Trophoblast cell (in vitro differentiated cells and primary cell): Measurements from ENCODE around the gene YES1.

Source experiments
- DNase-seq, 2 donors: peaks; one replicate each; pipeline ENCODE4 v3.0.0-alpha.2; 2016
- H2AFZ ChIP-seq: 2 replicates; pipeline ENCODE4 v1.6.1; 2013; ENCODE audit warnings: low read length, moderate library complexity, mild to moderate bottlenecking; ENCODE audit not compliant: insufficient read depth, poor library complexity
- H2AK5ac ChIP-seq: 2 replicates; pipeline ENCODE4 v1.6.1; 2013; ENCODE audit warnings: mild to moderate bottlenecking, low read length
- H2BK120ac ChIP-seq: 2 replicates; pipeline ENCODE4 v1.6.1; 2013; ENCODE audit warnings: low read length, mild to moderate bottlenecking, moderate library complexity; ENCODE audit not compliant: insufficient read depth, poor library complexity
- H2BK12ac ChIP-seq: 2 replicates; pipeline ENCODE4 v1.6.1; 2013; ENCODE audit warnings: mild to moderate bottlenecking, low read length, moderate library complexity
- H2BK5ac ChIP-seq: 2 replicates; pipeline ENCODE4 v1.6.1; 2013; ENCODE audit warnings: low read length, low read depth, moderate library complexity, mild to moderate bottlenecking; ENCODE audit not compliant: poor library complexity
- H3K14ac ChIP-seq: 2 replicates; pipeline ENCODE4 v1.6.1; 2013; ENCODE audit warnings: mild to moderate bottlenecking, low read length
- H3K18ac ChIP-seq: 2 replicates; pipeline ENCODE4 v1.6.1; 2013; ENCODE audit warnings: mild to moderate bottlenecking, low read length
- H3K23ac ChIP-seq: 2 replicates; pipeline ENCODE4 v1.6.1; 2013; ENCODE audit warnings: low read length
- H3K27ac ChIP-seq: 2 replicates; pipeline ENCODE4 v1.5.1; 2013; ENCODE audit warnings: low read depth, mild to moderate bottlenecking, inconsistent platforms, low read length, moderate library complexity
- H3K27me3 ChIP-seq: 2 replicates; pipeline ENCODE4 v1.6.1; 2013; ENCODE audit warnings: inconsistent platforms, mild to moderate bottlenecking, low read length, moderate library complexity; ENCODE audit not compliant: insufficient read depth
- H3K36me3 ChIP-seq, 2 experiments: 1 replicate in 1 of 2; 2 replicates in 1 of 2; pipeline ENCODE4 v1.6.1; 2013; ENCODE audit warnings: low read length in 2 of 2, mild to moderate bottlenecking in 2 of 2, moderate library complexity in 1 of 2; ENCODE audit not compliant: insufficient read depth in 2 of 2, control insufficient read depth in 1 of 2
- H3K4ac ChIP-seq: 2 replicates; pipeline ENCODE4 v1.6.1; 2013; ENCODE audit warnings: low read depth, mild to moderate bottlenecking, low read length, moderate library complexity
- H3K4me1 ChIP-seq, 2 experiments: 1 replicate in 1 of 2; 2 replicates in 1 of 2; pipeline ENCODE4 v1.6.1; 2013; ENCODE audit warnings: low read length in 2 of 2, mild to moderate bottlenecking in 2 of 2, moderate library complexity in 1 of 2; ENCODE audit not compliant: insufficient read depth in 2 of 2, control insufficient read depth in 1 of 2
- H3K4me2 ChIP-seq: 2 replicates; pipeline ENCODE4 v1.6.1; 2013; ENCODE audit warnings: inconsistent platforms, mild to moderate bottlenecking, low read length, moderate library complexity
- H3K4me3 ChIP-seq: 2 replicates; pipeline ENCODE4 v1.5.1; 2013; ENCODE audit warnings: mild to moderate bottlenecking, low read depth, low read length, inconsistent platforms
- H3K79me1 ChIP-seq: one replicate; pipeline ENCODE4 v1.6.1; 2013; ENCODE audit warnings: low read length
- H3K79me2 ChIP-seq: 2 replicates; pipeline ENCODE4 v1.6.1; 2013; ENCODE audit warnings: low read length, mild to moderate bottlenecking; ENCODE audit not compliant: control insufficient read depth, insufficient read depth, poor library complexity
- H3K9ac ChIP-seq: 2 replicates; pipeline ENCODE4 v1.6.1; 2013; ENCODE audit warnings: mild to moderate bottlenecking, low read length
- H3K9me3 ChIP-seq: 2 replicates; pipeline ENCODE4 v1.6.1; 2013; ENCODE audit warnings: low read depth, mild to moderate bottlenecking, control low read depth, inconsistent platforms, low read length; ENCODE audit not compliant: insufficient read depth
- H4K12ac ChIP-seq: 2 replicates; pipeline ENCODE4 v1.6.1; 2013; ENCODE audit warnings: low read depth, mild to moderate bottlenecking, low read length, moderate library complexity
- H4K8ac ChIP-seq: 2 replicates; pipeline ENCODE4 v1.6.1; 2013; ENCODE audit warnings: low read depth, mild to moderate bottlenecking, low read length, moderate library complexity
- H4K91ac ChIP-seq: one replicate; pipeline ENCODE4 v1.6.1; 2013; ENCODE audit warnings: low read depth, mild to moderate bottlenecking, low read length, moderate library complexity
- WGBS: extraction: QIAGEN DNeasy Blood & Tissue Kit; methylation state at CpG from one replicate; pipeline ENCODE4 v1.1.7; 2013; ENCODE audit warnings: missing lambda C conversion rate; ENCODE audit not compliant: insufficient read length, insufficient coverage; ENCODE audit errors: extremely low coverage; 5-methylcytosine and 5-hydroxymethylcytosine counted together

YES1 gene

DNA sequence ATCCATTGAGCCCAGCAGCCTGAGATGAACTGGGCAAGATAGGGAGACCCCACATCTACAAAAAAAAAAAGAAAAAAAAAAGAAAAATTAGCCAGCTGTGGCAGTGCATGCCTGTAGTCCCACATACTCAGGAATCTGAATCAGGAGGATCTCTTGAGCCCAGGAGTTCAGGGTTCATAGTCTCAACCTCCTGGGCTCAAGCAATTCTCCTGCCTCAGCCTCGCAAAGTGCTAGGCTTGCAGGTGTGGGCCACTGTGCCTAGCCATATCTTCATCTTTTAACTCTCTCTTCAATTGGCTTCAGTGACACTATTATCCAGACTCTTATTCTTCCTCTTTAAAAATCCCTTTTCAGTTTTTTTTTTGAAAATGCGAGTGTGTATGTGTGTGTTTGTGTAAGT, 28.5 kb upstream of the YES1 start:
- Histone ChIP-seq H3K9me3 (no peaks in the 10 kb centered on the region), H3K9ac (no peak overlapping the region), H3K4me1 (no peaks in the 10 kb centered on the region), H3K79me2 (no peaks in the 10 kb centered on the region), H4K91ac (no peak overlapping the region), H3K4ac (no peak overlapping the region), H2AFZ (no peak overlapping the region), H3K27ac (no peak overlapping the region), H3K79me1 (no peaks in the 10 kb centered on the region), H3K4me2 (no peak overlapping the region), H2BK120ac (no peak overlapping the region), H3K23ac (no peak overlapping the region), H4K8ac (no peak overlapping the region), H3K18ac (no peak overlapping the region), H4K12ac (no peak overlapping the region), H3K36me3 (no peaks in the 10 kb centered on the region), H2BK12ac (no peak overlapping the region), H3K14ac (no peak overlapping the region), H3K4me3 (no peak overlapping the region), H2AK5ac (no peak overlapping the region), H3K27me3 (no peaks in the 10 kb centered on the region), H2BK5ac (no peak overlapping the region)
- WGBS = no CpG with 5 or more reads among the region's 2 CpGs
- no peak for DNase-seq

DNA sequence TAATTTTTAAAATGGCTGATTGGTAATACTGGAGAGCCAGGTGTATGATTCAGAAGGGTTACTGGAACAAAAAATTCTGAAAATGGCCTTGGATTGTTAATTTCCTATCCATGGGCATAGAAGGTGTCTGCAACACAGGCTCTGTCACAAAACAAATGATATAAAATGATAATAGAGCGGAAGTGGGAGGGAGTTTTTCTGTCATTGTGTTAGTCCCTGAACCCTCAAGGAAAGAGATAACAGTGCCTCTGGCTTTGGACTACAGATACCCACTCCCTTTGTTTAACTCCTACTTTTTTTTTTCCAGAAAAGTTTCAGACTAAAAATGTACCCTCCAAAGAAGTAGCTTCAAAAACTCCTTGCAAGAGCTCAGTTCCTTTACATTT, 28.0 kb upstream of the YES1 start:
- Histone ChIP-seq H3K79me2 (no peaks in the 10 kb centered on the region), H3K14ac (no peak overlapping the region), H3K27me3 (no peaks in the 10 kb centered on the region), H2BK120ac (no peak overlapping the region), H2AFZ (no peak overlapping the region), H4K12ac (no peak overlapping the region), H2AK5ac (no peak overlapping the region), H3K4me3 (no peak overlapping the region), H3K36me3 (no peaks in the 10 kb centered on the region), H4K8ac (no peak overlapping the region), H3K4me2 (no peak overlapping the region), H3K23ac (no peak overlapping the region), H3K79me1 (no peaks in the 10 kb centered on the region), H3K4ac (no peak overlapping the region), H3K9me3 (no peaks in the 10 kb centered on the region), H2BK12ac (no peak overlapping the region), H3K9ac (no peak overlapping the region), H3K27ac (no peak overlapping the region), H3K18ac (no peak overlapping the region), H3K4me1 (no peaks in the 10 kb centered on the region), H4K91ac (no peak overlapping the region), H2BK5ac (no peak overlapping the region)
- no peak for DNase-seq
- no CpG with 5 or more reads among the region's 1 CpG for WGBS

DNA sequence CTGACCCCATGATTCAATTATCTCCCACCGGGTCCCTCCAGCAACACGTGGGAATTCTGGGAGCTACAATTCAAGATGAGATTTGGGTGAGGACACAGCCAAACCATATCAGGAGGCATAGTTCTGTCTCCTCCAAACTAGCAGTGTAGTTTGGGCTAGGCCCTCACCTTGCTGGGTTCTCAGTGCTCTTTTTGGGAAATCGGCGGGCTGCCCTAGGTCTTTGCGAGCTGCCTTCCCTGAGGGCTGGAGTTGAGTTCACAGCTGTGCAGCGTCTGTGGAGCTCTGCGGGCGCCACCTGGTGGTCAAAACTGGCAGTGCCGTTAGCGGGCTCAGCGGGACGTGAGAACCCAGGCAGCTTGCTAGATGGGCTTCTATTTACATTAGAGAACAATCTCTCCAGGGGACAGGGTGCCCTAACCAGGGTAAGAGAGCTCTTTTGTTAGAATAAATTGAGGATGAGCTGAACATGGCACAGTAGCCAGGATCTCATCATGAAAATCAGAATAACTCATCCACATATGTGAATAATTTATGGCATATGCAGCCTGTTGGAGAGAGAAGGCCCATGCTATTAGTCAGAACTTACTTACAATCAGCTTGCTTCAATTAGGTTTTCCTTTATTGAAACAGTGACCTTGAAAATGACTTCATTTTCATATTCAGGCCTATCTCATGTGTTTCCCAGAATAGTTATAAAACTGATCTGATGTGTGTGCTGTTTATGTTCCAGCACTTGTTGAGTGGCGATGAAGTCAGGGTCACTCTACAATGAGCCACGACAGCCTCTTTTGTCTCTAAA, 27.4 kb upstream of the YES1 start:
- Histone ChIP-seq H4K91ac (no peak overlapping the region), H3K79me2 (no peaks in the 10 kb centered on the region), H2AK5ac (no peak overlapping the region), H3K9me3 (no peaks in the 10 kb centered on the region), H3K79me1 (no peaks in the 10 kb centered on the region), H4K12ac (no peak overlapping the region), H3K4me2 (peak overlapping the region; percentile 37), H3K27ac (no peak overlapping the region), H2BK5ac (no peak overlapping the region), H3K9ac (no peak overlapping the region), H3K4ac (no peak overlapping the region), H3K36me3 (no peaks in the 10 kb centered on the region), H3K14ac (no peak overlapping the region), H2BK120ac (no peak overlapping the region), H3K27me3 (no peaks in the 10 kb centered on the region), H4K8ac (no peak overlapping the region), H3K4me3 (no peak overlapping the region), H3K4me1 (no peaks in the 10 kb centered on the region), H2AFZ (no peak overlapping the region), H3K23ac (no peak overlapping the region), H3K18ac (no peak overlapping the region), H2BK12ac (no peak overlapping the region)
- no CpG with 5 or more reads among the region's 14 CpGs for WGBS
- peak; percentile 88 to 96 for DNase-seq

DNA sequence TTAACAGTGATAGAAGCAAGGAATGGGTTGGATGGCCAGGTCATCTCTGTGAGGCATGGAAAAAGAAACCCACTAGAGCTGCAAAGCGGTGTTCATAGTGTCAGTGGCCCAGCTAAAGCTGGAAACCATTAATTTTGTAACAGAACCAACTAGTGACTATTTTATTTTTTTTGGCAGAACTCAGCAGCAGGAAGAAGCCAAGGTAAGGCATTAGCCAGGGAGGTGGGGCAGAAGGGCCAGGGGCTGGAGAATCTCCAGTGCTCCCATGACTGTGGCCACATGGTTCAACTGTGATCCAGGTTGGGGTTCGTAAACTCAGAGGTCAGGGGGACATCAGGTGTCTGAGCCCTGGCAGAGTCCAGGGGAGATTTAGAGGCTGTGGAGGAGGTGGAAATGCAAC, 25.9 kb upstream of the YES1 start:
- no peak overlapping the region for H3K9ac ChIP-seq
- no peaks in the 10 kb centered on the region for H3K9me3 ChIP-seq
- H4K8ac ChIP-seq = no peak overlapping the region
- no peak overlapping the region for H4K91ac ChIP-seq
- no peaks in the 10 kb centered on the region for H3K27me3 ChIP-seq
- H2AFZ ChIP-seq = no peak overlapping the region
- H3K27ac ChIP-seq = no peak overlapping the region
- no peaks in the 10 kb centered on the region for H3K4me1 ChIP-seq
- no peak overlapping the region for H3K23ac ChIP-seq
- H3K14ac ChIP-seq = no peak overlapping the region
- H4K12ac ChIP-seq = no peak overlapping the region
- H2BK12ac ChIP-seq = no peak overlapping the region
- H3K4ac ChIP-seq = no peak overlapping the region
- no peaks in the 10 kb centered on the region for H3K36me3 ChIP-seq
- H3K18ac ChIP-seq = no peak overlapping the region
- no peak for DNase-seq
- H3K4me3 ChIP-seq = no peak overlapping the region
- WGBS = no CpG with 5 or more reads among the region's 2 CpGs
- no peak overlapping the region for H3K4me2 ChIP-seq
- no peak overlapping the region for H2AK5ac ChIP-seq
- no peak overlapping the region for H2BK120ac ChIP-seq
- no peak overlapping the region for H2BK5ac ChIP-seq
- H3K79me2 ChIP-seq = no peaks in the 10 kb centered on the region
- no peaks in the 10 kb centered on the region for H3K79me1 ChIP-seq
